AG09309 (cell line): ENCODE data around the gene GAREM1.

Source experiments
- DNase-seq: peaks from one replicate; pipeline ENCODE4 v3.0.0-alpha.2; 2010; ENCODE audit warnings: low read depth
- H3K4me3 ChIP-seq: 2 replicates; pipeline ENCODE4 v1.5.1; 2011; ENCODE audit warnings: mild to moderate bottlenecking, low read depth, low read length, moderate library complexity; ENCODE audit not compliant: control insufficient read depth
- TF ChIP-seq, protein P1 (sequence below): IDR thresholded peaks from 2 replicates; pipeline ENCODE4 v1.5.1; 2011; ENCODE audit warnings: mild to moderate bottlenecking, low read depth, low read length, inconsistent platforms; ENCODE audit not compliant: insufficient read depth, control insufficient read depth; ENCODE audit errors: missing control alignments

Gene GAREM1

DNA sequence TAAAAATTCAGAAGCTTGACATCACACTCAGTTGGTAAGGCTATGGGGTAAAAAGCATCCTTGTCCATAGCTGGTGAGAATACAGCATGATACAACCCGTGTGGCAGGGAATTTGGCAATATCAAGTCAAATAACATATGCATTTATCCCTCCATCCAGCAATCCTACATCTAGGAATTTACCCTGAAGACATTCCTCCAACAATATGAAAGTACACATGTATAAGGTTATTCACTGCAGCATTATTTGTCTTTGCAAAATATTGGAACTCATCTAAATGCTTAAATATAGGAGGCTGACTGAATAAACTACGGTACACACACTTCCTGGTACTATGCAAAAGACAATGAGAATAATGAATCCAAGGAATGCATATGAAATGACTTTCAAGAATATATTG, 179.9 kb downstream of the GAREM1 start:
- TF ChIP-seq, protein P1, sequence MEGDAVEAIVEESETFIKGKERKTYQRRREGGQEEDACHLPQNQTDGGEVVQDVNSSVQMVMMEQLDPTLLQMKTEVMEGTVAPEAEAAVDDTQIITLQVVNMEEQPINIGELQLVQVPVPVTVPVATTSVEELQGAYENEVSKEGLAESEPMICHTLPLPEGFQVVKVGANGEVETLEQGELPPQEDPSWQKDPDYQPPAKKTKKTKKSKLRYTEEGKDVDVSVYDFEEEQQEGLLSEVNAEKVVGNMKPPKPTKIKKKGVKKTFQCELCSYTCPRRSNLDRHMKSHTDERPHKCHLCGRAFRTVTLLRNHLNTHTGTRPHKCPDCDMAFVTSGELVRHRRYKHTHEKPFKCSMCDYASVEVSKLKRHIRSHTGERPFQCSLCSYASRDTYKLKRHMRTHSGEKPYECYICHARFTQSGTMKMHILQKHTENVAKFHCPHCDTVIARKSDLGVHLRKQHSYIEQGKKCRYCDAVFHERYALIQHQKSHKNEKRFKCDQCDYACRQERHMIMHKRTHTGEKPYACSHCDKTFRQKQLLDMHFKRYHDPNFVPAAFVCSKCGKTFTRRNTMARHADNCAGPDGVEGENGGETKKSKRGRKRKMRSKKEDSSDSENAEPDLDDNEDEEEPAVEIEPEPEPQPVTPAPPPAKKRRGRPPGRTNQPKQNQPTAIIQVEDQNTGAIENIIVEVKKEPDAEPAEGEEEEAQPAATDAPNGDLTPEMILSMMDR: no peak
- no peak for DNase-seq
- H3K4me3 ChIP-seq: no peak overlapping the region

GRCh38 chr18:32289483-32290075, 181.1 kb downstream of the GAREM1 start:
- no peak overlapping the region for H3K4me3 ChIP-seq
- TF ChIP-seq, protein P1: peak; percentile 85
- peak; percentile 29 for DNase-seq

DNA sequence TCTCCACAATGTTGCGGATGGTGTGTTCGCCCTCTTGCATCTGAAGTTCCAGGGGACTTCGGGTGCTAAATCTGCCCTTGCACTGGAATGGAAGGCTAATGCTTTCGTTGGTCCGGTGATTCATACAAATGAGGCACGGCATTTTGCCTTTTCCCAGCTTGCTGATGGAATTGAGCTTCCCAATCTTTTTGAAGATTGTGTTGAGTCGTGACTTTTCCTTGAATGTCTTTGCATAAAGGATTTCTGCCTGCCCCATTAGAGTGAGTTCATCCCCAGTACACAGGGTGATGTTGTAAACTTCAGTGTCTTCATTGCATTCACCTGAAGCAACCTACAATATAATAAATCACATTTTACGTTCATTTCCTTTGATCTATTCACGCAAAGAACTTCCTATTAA, 182.8 kb downstream of the GAREM1 start:
- TF ChIP-seq, protein P1: no peak
- no peak for DNase-seq
- no peak overlapping the region for H3K4me3 ChIP-seq

GRCh38 chr18:32287249-32287648, 183.4 kb downstream of the GAREM1 start:
- no peak overlapping the region for H3K4me3 ChIP-seq
- TF ChIP-seq, protein P1: no peak
- no peak for DNase-seq

- DNase-seq: no peak
- TF ChIP-seq, protein P1: no peak
- no peak overlapping the region for H3K4me3 ChIP-seq
Measured at GRCh38 chr18:32286749-32287148, 183.9 kb downstream of the GAREM1 start.

DNA sequence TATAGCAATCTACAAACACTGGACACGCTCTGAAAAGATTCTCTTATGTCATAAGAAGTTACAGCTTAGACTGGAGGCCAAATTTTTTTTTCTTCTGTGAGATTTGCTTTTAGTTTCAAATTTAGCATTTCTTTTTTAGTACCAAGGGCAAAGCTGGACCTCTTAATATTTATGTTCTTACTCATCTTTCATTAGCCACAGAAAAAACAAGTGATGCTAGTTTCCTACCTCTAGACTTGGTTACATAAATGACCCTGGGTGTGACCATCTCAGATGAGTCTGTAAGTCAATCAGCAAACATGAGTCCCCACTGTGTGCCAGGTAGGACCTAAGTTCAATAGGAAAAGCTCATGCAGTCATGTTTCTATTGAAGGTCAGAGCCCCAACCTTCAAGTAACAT, 186.4 kb downstream of the GAREM1 start:
- DNase-seq: no peak
- TF ChIP-seq, protein P1: no peak
- no peak overlapping the region for H3K4me3 ChIP-seq

- TF ChIP-seq, protein P1: no peak
- DNase-seq: no peak
- no peak overlapping the region for H3K4me3 ChIP-seq
Measured at GRCh38 chr18:32280911-32281310, 189.8 kb downstream of the GAREM1 start.
